GM12878 (cell line): ENCODE results near the gene SRL. TPM values are rescaled to one million over a fixed set of nuclear protein-coding genes. Genes with fewer than 3 reads are reported as not detected.

Source experiments
- CEBPB ChIP-seq, 2 experiments: fragments of 150-350 bp in 1 of 2; IDR thresholded peaks; 2 replicates each; pipeline ENCODE4 v1.6.1; 2012 to 2014; ENCODE audit warnings: low read depth in 2 of 2, low read length in 2 of 2, borderline replicate concordance in 1 of 2, inconsistent platforms in 1 of 2
- IKZF1 ChIP-seq: fragments of 450-650 bp; conservative IDR thresholded peaks from 2 replicates; pipeline ENCODE4 v1.6.1; 2017; ENCODE audit warnings: antibody characterized with exemption, mild to moderate bottlenecking
- IKZF2 ChIP-seq, 2 experiments: fragments of 450-650 bp; IDR thresholded peaks; 2 replicates each; pipeline ENCODE4 v1.6.1; 2017; ENCODE audit warnings: mild to moderate bottlenecking in 2 of 2, moderate library complexity in 2 of 2
- LARP7 ChIP-seq: fragments of 450-650 bp; IDR thresholded peaks from 2 replicates; pipeline ENCODE4 v1.6.1; 2017; ENCODE audit warnings: mild to moderate bottlenecking
- MTA2 ChIP-seq: fragments of 450-650 bp; IDR thresholded peaks from 2 replicates; pipeline ENCODE4 v1.6.1; 2016; ENCODE audit warnings: low read depth, mild to moderate bottlenecking, moderate library complexity
- MYB ChIP-seq: fragments of 150-350 bp; IDR thresholded peaks from 2 replicates; pipeline ENCODE4 v1.6.1; 2014; ENCODE audit warnings: mild to moderate bottlenecking, low read depth, low read length, borderline replicate concordance
- NKRF ChIP-seq: fragments of 450-650 bp; conservative IDR thresholded peaks from 2 replicates; pipeline ENCODE4 v1.6.1; 2017; ENCODE audit warnings: mild to moderate bottlenecking, moderate library complexity
- PAX8 ChIP-seq: fragments of 450-650 bp; IDR thresholded peaks from 2 replicates; pipeline ENCODE4 v1.6.1; 2017; ENCODE audit warnings: mild to moderate bottlenecking, moderate library complexity
- PKNOX1 ChIP-seq: fragments of 450-650 bp; IDR thresholded peaks from 2 replicates; pipeline ENCODE4 v1.6.1; 2016; ENCODE audit warnings: mild to moderate bottlenecking
- POLR2AphosphoS5 ChIP-seq: IDR thresholded peaks from 2 replicates; pipeline ENCODE4 v1.6.1; 2011; ENCODE audit warnings: mild to moderate bottlenecking, low read length, inconsistent platforms
- POU2F2 ChIP-seq: IDR thresholded peaks from 3 replicates; pipeline ENCODE4 v1.6.1; 2011; ENCODE audit warnings: low read depth, mild to moderate bottlenecking, low read length, borderline replicate concordance
- RELA ChIP-seq: fragments of 450-650 bp; IDR thresholded peaks from 2 replicates; pipeline ENCODE4 v1.8.0; 2014; ENCODE audit warnings: borderline replicate concordance; ENCODE audit not compliant: partially characterized antibody
- RELB ChIP-seq: fragments of 450-650 bp; IDR thresholded peaks from 2 replicates; pipeline ENCODE4 v1.6.1; 2017; ENCODE audit warnings: low read depth, mild to moderate bottlenecking, moderate library complexity
- RUNX3 ChIP-seq: IDR thresholded peaks from 2 replicates; pipeline ENCODE4 v1.6.1; 2012; ENCODE audit warnings: low read length, inconsistent platforms
- SMC3 ChIP-seq: IDR thresholded peaks from 2 replicates; pipeline ENCODE4 v1.6.1; 2011; ENCODE audit warnings: low read length, improper control_type of control experiment, borderline replicate concordance
- STAT1 ChIP-seq: fragments of 450-650 bp; conservative IDR thresholded peaks from 2 replicates; pipeline ENCODE4 v1.6.1; 2014; ENCODE audit warnings: antibody characterized with exemption, mild to moderate bottlenecking
- STAT3 ChIP-seq: IDR thresholded peaks from 2 replicates; pipeline ENCODE4 v1.6.1; 2011; ENCODE audit warnings: low read depth, low read length, improper control_type of control experiment
- SUZ12 ChIP-seq: fragments of 200-600 bp; sonication (generic); IDR thresholded peaks from one replicate; pipeline ENCODE4 v1.6.1; 2018; ENCODE audit warnings: antibody characterized with exemption, mild to moderate bottlenecking; ENCODE audit not compliant: unreplicated experiment
- WRNIP1 ChIP-seq: IDR thresholded peaks from 2 replicates; pipeline ENCODE4 v1.6.1; 2011; ENCODE audit warnings: low read depth, low read length, improper control_type of control experiment, borderline replicate concordance
- ZSCAN29 ChIP-seq: fragments of 450-650 bp; IDR thresholded peaks from 2 replicates; pipeline ENCODE4 v1.6.1; 2017; ENCODE audit warnings: mild to moderate bottlenecking, moderate library complexity
- polyA plus RNA-seq, 11 experiments: library from polyadenylated mRNA; depleted of rRNA in 4 of 11; unstranded in 6 of 11; stranded (reverse) in 5 of 11; fragments of >200 nt; fragmentation: Nextera tagmentation in 4 of 11; fragmentation: Illumina TruSeq in 1 of 11; extraction: Ambion mirVana in 4 of 11; extraction: Trizol in 1 of 11; gene quantifications; 1 replicate in 1 of 11; 2 replicates in 10 of 11; pipeline versions ENCODE4 v1.2.1 to v1.2.3, GENCODE V29; 2011 to 2016; ENCODE audit warnings: inconsistent platforms in 2 of 11, missing spikeins in 2 of 11, low read depth in 1 of 11
- total RNA-seq, 4 experiments: library from RNA; depleted of rRNA in 3 of 4; stranded (reverse); fragments of >200 nt in 3 of 4; fragmentation: Illumina TruSeq in 1 of 4; extraction: Trizol in 1 of 4; gene quantifications; 2 replicates each; pipeline versions ENCODE4 v1.2.1 to v1.2.3, GENCODE V29; 2013 to 2021
- TF ChIP-seq, protein P1 (sequence below): IDR thresholded peaks from 2 replicates; pipeline ENCODE4 v1.6.1; 2012; ENCODE audit warnings: low read depth, low read length, improper control_type of control experiment
- TF ChIP-seq, protein P2 (sequence below): fragments of 450-650 bp; formaldehyde crosslinking; IDR thresholded peaks from 2 replicates; pipeline ENCODE4 v1.5.0; 2022; ENCODE audit warnings: mild to moderate bottlenecking, missing genetic modification characterization

Gene SRL
- total and polyA plus RNA-seq, 10 of the 15 experiments (the other 5 are each of a cell fraction or from before 2014, with no cell fraction given) = not detected

GRCh38 chr16:4253394-4254150 is 11.7 kb upstream of the SRL start (continued):
- TF ChIP-seq PKNOX1 = peak; percentile 92
- no peak for TF ChIP-seq ZSCAN29
- TF ChIP-seq LARP7 = peak; percentile 60; the same call in 1 of the 2 replicates
- TF ChIP-seq SUZ12 = no peak
- TF ChIP-seq IKZF1 = peak; percentile 86
- TF ChIP-seq PAX8 = no peak
- peak; percentile 73; the same call in 1 of the 2 replicates for TF ChIP-seq NKRF
- no peak for TF ChIP-seq WRNIP1
- no peak for TF ChIP-seq CEBPB (IDR thresholded peaks at IDR 0.05; ENCODE audit: borderline replicate concordance in 1 of 2, low read depth in 2 of 2, low read length in 2 of 2)
- TF ChIP-seq STAT1 = no peak; the same call in 1 of the 2 replicates
- TF ChIP-seq, protein P1, sequence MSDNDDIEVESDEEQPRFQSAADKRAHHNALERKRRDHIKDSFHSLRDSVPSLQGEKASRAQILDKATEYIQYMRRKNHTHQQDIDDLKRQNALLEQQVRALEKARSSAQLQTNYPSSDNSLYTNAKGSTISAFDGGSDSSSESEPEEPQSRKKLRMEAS = peak; percentile 43; the same call in 1 of the 2 replicates
- TF ChIP-seq POU2F2 = no peak; the same call in 2 of the 3 replicates
- 0 out of 2 replicates have a peak, but pooled peaks have one; percentile 63 for TF ChIP-seq STAT3
- TF ChIP-seq RUNX3 = peak; percentile 34; the same call in 1 of the 2 replicates
- peak; percentile 84 for TF ChIP-seq POLR2AphosphoS5
- peak in 1 of 2 experiments; percentile 60; a peak in 1 of 4 replicates for TF ChIP-seq IKZF2 (IDR thresholded peaks at IDR 0.05)
- TF ChIP-seq MYB = no peak
- peak; percentile 88 for TF ChIP-seq RELA
- TF ChIP-seq, protein P2, sequence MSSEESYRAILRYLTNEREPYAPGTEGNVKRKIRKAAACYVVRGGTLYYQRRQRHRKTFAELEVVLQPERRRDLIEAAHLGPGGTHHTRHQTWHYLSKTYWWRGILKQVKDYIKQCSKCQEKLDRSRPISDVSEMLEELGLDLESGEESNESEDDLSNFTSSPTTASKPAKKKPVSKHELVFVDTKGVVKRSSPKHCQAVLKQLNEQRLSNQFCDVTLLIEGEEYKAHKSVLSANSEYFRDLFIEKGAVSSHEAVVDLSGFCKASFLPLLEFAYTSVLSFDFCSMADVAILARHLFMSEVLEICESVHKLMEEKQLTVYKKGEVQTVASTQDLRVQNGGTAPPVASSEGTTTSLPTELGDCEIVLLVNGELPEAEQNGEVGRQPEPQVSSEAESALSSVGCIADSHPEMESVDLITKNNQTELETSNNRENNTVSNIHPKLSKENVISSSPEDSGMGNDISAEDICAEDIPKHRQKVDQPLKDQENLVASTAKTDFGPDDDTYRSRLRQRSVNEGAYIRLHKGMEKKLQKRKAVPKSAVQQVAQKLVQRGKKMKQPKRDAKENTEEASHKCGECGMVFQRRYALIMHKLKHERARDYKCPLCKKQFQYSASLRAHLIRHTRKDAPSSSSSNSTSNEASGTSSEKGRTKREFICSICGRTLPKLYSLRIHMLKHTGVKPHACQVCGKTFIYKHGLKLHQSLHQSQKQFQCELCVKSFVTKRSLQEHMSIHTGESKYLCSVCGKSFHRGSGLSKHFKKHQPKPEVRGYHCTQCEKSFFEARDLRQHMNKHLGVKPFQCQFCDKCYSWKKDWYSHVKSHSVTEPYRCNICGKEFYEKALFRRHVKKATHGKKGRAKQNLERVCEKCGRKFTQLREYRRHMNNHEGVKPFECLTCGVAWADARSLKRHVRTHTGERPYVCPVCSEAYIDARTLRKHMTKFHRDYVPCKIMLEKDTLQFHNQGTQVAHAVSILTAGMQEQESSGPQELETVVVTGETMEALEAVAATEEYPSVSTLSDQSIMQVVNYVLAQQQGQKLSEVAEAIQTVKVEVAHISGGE = no peak
- TF ChIP-seq MTA2 = no peak
- TF ChIP-seq SMC3 = peak; percentile 85; the same call in 1 of the 2 replicates
- TF ChIP-seq RELB = no peak; the same call in 1 of the 2 replicates
